ENCODE measurements around the gene CNFN.

DNA sequence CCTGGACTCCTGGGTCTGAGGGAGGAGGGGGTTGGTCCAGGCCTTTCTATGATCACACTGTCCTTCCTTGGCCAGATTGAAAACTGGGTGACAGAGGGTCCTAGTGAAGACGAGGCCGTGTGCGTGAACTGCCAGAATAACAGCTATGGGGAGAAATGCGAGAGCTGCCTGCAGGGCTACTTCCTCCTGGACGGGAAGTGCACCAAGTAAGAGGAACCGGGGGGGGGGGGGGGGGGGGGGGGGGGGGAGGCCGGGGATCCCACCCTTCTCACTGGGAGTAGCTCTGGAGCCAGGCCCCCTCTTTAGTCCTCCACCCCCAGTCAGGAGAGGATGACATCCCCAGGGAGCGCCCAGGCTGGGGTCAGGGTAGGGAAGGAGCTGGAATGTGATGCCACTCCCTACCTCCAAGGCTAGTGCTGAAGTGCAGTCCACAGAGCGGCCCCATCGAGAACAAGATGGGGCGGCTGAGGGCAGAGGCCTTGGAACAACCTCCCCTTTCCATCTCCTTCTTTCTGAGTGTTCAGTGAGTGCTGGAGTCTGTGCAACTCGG, 19.4 kb downstream of the CNFN start:
- TF ChIP-seq, protein P1, sequence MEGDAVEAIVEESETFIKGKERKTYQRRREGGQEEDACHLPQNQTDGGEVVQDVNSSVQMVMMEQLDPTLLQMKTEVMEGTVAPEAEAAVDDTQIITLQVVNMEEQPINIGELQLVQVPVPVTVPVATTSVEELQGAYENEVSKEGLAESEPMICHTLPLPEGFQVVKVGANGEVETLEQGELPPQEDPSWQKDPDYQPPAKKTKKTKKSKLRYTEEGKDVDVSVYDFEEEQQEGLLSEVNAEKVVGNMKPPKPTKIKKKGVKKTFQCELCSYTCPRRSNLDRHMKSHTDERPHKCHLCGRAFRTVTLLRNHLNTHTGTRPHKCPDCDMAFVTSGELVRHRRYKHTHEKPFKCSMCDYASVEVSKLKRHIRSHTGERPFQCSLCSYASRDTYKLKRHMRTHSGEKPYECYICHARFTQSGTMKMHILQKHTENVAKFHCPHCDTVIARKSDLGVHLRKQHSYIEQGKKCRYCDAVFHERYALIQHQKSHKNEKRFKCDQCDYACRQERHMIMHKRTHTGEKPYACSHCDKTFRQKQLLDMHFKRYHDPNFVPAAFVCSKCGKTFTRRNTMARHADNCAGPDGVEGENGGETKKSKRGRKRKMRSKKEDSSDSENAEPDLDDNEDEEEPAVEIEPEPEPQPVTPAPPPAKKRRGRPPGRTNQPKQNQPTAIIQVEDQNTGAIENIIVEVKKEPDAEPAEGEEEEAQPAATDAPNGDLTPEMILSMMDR (IDR thresholded peaks at IDR 0.05; ENCODE audit: low read depth, low read length, poor library complexity, severe bottlenecking) = no peak
- no peak for TF ChIP-seq EZH2phosphoT487 (IDR thresholded peaks at IDR 0.05; ENCODE audit: borderline replicate concordance, low read length)
